ENCODE data around the gene RAB6A.

DNA sequence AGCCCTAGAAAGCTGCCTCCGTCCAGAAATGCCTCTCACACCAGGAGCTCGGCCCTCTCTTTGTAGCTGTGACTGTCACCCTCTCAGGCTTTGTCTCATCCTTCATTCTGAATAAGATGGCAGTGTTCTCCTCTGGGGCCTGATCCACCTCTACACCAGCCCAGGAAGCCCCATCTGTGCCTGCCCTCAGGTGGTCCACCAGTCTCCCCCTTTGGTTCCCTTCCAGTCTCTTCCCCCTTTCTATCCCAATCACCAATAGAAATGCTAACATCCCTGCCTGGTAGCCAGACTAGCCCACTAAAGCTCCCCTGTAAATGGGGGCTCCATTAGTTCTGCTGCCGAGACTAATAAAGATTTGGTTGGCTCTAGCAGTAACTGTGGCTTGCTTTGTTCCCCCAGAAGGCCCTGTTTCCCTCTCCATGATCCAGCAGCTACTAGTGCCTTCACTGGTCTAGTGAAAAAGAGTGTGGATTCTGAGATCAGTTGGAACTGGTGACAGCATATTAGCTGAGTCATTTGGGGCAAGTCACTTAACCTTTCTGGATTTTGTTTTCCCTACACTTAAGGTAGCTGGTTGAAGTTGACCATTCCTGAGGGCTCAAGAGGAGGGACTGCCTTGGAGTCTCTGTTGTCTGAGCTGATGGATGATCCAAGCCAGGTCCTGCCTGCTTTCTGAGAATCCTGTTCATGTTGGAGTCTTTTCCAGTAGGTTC lies 98.3 kb downstream of the RAB6A start:
- TF ChIP-seq, protein P1, sequence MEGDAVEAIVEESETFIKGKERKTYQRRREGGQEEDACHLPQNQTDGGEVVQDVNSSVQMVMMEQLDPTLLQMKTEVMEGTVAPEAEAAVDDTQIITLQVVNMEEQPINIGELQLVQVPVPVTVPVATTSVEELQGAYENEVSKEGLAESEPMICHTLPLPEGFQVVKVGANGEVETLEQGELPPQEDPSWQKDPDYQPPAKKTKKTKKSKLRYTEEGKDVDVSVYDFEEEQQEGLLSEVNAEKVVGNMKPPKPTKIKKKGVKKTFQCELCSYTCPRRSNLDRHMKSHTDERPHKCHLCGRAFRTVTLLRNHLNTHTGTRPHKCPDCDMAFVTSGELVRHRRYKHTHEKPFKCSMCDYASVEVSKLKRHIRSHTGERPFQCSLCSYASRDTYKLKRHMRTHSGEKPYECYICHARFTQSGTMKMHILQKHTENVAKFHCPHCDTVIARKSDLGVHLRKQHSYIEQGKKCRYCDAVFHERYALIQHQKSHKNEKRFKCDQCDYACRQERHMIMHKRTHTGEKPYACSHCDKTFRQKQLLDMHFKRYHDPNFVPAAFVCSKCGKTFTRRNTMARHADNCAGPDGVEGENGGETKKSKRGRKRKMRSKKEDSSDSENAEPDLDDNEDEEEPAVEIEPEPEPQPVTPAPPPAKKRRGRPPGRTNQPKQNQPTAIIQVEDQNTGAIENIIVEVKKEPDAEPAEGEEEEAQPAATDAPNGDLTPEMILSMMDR (IDR thresholded peaks at IDR 0.05) = no peak
- TF ChIP-seq POLR2A (IDR thresholded peaks at IDR 0.05) (no peak), EP300 (IDR thresholded peaks at IDR 0.05) (no peak)
